HuH-7 (cell line): ENCODE data around the gene ASMTL.
A peak's percentile ranks its signal among the peaks of the same experiment; 100 is the strongest.
"Not testable (repeated sequence)": the region's sequence is repeated elsewhere in the genome, so short reads cannot be mapped to it uniquely, and the experiment has no call there.

Source experiments
- DNase-seq: peaks from one replicate; pipeline ENCODE4 v3.0.0; 2011; ENCODE audit warnings: low spot score

Gene ASMTL, protein sequence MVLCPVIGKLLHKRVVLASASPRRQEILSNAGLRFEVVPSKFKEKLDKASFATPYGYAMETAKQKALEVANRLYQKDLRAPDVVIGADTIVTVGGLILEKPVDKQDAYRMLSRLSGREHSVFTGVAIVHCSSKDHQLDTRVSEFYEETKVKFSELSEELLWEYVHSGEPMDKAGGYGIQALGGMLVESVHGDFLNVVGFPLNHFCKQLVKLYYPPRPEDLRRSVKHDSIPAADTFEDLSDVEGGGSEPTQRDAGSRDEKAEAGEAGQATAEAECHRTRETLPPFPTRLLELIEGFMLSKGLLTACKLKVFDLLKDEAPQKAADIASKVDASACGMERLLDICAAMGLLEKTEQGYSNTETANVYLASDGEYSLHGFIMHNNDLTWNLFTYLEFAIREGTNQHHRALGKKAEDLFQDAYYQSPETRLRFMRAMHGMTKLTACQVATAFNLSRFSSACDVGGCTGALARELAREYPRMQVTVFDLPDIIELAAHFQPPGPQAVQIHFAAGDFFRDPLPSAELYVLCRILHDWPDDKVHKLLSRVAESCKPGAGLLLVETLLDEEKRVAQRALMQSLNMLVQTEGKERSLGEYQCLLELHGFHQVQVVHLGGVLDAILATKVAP

DNA sequence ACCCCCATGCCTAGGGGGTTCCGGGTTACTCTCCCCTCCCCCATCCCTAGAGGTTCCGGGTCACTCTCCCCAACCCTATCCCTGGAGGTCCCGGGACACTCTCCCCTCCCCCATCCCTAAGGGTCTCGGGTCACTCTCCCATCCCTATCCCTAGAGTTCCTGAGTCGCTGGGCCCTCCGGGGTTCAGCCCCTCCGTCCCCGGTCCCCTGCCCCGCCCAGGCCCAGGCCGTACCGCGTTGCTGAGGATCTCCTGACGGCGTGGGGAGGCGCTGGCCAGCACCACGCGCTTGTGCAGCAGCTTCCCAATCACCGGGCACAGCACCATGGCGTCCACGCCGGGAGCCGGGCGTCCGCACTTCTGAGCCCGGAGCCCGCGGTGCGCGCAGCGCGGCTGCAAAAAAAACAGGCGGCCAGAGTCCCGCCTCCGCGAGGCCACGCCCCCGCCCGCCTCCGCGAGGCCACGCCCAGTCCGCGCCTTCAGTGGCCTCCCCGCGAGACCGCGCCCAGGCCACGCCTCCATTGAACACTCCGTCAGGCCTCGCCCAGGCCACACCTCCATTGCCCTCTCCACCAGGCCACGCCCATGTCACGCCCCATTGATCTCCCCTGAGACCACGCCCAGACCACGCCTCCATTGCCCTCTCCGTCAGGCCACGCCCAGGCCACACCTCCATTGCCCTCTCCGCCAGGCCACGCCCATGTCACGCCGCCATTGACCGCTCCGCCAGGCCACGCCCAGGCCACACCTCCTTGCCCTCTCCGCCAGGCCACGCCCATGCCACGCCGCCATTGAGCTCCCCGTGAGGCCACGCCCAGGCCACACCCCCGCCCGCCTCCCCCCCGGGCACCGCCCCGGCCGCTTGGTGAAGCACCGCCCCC is at the start of gene ASMTL:
Gene ASMTL, minus strand, starts transcription at position 394 of the 879 bp plus-strand sequence. Its CDS starts 69 bp downstream, at position 325.
- peak; percentile 75 for DNase-seq

DNA sequence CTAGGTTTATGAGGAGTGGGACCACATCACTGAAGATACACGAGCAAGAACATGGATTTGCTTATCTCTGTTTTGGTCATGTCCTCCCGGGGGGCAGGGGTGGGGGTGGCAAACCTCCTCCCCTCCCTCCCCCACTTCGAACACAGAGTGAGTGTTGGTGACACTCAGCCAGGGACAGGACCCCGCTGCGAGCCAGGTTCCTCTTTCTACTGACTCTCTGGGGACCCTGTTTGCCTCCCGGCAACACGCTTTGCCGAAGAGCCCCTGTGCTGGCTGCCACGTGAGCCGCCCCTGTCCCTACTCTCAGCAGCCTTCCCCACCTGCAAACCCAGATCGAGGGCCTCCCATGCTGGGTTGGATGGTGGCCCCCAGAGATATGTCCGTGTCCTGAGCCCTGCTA is 49.5 kb upstream of the ASMTL start:
- DNase-seq = no peak

DNA sequence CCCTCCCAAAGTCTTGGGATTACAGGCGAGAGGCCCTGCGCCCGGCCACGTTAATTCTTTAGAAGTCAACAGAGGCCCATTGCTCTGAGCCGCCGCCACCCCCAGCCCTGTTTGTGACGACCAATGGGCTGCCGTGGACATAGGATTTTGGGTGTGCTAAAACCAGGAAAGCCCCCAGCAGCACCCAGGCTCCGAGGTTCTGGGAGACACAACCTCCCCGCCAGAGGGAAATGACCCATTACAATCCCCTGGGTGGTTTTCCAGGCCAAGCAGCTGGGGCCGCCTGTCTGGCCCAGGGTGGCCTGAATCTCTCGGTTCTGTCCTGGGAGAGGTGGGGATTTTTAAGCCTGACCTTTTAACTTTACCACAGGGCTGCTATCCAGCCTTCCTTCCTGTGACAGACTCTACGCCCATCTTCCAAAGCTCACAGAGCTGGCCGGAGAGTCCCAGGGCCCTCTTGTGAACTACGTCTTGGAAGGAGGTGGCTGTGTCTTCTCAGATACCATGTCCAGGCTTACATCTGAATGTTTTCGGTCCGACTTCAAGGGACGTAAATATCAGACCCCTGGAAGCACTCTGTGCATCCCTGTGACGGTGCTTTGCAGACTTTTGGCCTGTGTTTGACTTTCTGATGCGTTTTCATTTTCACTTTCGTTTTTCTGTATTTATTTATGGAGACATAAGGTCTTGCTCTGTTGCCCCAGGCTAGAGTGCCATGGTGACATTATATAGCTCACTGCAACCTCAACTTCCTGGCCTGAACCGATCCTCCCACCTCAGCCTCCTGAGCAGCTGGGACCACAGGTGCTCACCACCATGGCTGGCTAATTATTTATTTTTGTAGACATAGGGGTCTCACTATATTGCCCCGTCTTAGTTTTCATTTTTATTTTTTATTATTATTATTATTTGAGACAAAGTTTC is 48.3 kb upstream of the ASMTL start:
- DNase-seq = no peak

DNA sequence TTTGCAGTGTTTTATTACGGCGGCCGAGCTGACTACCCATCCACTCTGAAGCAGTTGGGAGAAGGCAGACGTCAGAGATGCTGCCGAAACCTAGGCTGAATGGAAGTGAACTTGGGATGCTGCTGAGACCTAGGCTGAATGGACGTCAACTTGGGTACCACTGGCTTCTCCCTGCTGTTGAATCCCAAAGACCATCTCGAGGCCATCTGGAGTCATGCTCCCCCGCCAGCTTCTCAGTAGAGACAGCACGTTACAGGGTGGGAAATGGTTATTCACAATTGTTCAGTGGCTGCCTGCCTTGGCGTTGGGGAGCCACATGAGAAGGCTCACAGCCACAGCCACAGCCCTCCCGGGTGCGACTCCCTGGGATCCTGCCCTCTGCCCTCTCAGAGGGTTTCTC is 43.4 kb upstream of the ASMTL start:
- DNase-seq = no peak

DNA sequence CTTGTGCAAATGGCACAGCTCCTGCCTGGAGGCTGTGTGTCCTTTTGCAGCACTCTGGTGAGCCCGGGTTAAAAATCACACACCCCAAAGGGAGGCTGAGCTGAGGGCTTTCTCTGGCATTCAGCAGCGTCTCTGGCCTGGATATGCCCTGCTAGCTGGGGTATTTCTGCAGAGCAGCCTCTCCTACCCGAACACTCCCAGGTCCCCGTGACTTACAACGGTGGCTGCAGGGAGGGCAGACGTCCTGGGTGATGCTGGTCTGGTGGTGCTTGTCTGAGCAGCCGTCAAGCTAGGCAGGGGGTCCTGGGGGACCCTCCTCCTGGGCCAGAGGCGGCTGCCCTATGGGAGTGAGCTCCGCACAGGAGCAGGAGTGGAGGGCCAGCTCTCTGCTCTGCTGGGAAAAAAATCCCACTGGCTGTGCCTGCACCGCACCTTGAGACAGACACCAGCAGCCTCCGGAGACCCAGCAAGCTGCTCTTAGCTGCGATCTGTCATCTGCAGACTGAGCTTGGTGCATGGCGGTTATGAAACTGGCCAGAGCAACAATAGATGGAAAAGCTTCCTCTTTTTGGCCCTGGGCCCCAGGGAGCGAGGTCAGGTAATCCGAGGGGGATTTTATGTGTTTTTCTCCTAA is 41.3 kb upstream of the ASMTL start:
- DNase-seq = no peak

DNA sequence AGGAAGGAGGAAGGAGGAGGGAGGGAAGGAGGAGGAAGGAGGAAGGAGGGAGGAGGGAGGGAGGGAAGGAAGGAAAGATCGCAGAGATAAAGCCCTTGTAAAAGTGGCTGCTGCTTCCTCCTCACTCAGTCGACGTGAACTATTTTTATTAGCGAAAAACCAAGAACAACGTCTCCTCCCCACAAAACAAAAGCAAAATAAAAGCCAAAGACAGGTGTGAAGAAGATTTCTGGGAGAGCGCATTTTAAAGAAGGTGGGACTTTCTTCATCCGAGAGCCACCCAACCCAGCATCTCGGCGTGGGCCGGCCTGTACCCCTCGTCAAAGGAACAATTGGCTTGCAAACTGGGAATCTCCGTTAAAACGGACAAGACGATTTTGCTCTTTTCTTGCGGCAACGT is 40.7 kb upstream of the ASMTL start:
- DNase-seq = no peak

DNA sequence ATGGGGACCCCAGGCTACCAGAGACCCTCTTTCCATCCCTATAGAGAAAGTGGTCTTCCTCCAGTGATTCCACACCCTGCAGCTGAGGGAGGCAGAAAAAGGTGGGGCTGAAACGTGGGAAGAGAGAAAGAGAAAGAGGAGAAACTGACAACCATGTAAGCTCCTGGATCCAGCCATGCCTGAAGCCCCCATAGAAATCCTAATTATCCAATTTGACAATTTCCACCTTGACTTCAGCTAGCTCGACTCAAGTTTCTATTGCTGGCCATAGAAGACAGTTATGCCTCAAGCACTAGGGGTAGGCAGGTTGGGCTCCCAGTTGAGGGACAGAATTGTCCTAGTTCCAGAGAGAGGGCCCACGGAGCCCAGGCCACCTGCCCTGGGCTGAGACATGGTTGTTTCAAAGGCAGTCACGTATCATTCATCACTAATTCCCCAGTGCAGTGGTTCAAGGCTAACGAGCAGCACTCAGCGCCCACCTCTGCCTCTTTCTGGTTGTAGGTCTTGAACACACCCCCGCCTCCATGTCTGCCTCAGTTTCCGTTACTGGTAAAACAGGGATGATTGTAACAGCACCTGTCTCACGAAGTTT is 39.8 kb upstream of the ASMTL start:
- DNase-seq = no peak

DNA sequence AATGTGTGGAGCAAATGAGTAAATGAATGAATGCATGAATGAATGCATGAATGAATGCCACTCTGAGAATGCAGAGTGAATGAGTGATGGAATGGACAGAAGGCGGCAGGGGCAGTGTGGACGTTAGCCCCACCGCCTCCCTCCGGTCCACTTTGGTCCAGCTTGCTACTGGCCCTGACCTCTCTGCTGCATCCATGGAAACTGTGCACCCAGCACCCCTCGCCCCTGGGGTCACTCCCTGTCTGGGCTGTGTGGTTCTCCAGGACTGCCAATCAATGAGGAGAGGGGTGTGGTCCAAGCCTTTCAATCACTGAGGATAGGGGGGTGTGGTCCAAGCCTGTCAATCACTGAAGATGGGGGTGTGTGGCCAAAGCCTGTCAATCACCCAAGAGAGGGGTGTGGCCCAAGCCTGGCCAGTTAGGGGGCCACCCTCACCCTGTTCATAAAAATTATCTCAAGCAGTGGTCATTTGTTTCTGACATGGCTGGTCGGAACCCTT is 39.2 kb upstream of the ASMTL start:
- DNase-seq = no peak

DNA sequence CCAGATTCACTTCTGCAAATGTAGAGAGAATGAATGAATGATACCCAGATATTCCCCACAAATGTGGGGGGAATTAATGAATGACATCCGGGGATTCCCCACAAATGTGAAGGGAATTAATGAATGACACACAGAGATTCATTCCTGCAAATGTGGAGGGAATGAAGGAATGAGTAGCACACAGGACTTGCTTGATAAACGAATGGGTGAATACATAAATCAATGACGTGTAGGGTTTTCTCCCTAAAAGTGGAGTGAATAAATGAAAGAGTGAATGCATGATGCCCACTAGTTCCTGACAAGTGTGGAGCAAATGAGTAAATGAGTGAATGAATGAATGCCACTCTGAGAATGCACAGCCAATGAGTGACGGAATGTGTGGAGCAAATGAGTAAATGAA is 38.5 kb upstream of the ASMTL start:
- not testable (repeated sequence) for DNase-seq

DNA sequence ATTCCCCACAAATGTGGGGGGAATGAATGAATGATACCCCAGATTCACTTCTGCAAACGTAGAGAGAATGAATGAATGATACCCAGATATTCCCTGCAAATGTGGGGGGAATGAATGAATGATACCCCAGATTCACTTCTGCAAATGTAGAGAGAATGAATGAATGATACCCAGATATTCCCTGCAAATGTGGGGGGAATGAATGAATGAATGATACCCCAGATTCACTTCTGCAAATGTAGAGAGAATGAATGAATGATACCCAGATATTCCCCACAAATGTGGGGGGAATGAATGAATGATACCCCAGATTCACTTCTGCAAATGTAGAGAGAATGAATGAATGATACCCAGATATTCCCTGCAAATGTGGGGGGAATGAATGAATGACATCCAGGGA is 38.0 kb upstream of the ASMTL start:
- not testable (repeated sequence) for DNase-seq

DNA sequence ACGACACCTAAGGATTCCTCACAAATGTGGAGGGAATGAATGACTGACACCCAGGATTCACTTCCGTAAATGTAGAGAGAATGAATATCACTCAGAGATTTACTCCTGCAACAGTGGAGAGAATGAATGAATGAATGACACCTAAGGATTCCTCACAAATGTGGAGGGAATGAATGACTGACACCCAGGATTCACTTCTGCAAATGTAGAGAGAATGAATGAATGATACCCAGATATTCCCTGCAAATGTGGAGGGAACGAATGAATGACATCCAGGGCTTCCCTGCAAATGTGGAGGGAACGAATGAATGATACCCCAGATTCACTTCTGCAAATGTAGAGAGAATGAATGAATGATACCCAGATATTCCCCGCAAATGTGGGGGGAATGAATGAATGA is 36.6 kb upstream of the ASMTL start:
- not testable (repeated sequence) for DNase-seq

DNA sequence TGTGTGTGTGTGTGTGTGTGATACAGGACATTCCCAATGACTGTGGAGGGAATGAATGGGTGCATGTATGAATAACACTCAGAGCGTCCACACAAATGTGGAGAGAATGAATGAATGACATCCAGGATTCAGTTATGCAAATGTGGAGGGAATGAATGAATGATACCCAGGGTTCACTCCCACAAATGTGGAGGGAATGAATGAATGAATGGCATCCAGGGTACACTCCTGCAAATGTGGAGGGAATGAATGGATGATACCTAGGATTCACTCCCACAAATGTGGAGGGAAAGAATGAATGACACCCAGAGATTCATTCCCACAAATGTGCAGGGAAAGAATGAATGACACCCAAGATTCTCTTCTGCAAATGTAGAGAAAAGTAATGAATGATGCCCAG is 36.0 kb upstream of the ASMTL start:
- no peak for DNase-seq

DNA sequence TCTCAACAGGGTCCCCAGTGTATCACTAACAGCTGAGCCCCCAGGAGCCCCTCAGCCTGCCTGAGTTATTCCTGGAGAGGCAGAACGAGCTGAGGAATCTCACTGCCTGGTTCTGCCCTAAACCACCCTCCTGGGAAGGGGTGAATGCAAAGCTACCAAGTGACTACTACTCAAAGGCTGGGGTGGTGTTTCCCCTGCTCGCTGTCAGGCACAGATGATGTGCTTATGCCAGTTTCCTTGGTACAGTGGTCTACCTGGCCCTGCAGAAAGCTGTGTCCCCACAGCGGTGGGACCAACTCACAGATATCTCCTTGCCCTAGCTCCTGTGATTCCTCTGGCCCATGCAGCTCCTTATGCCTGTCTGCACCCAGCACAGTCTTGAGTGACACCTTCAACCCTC is 35.4 kb upstream of the ASMTL start:
- no peak for DNase-seq

DNA sequence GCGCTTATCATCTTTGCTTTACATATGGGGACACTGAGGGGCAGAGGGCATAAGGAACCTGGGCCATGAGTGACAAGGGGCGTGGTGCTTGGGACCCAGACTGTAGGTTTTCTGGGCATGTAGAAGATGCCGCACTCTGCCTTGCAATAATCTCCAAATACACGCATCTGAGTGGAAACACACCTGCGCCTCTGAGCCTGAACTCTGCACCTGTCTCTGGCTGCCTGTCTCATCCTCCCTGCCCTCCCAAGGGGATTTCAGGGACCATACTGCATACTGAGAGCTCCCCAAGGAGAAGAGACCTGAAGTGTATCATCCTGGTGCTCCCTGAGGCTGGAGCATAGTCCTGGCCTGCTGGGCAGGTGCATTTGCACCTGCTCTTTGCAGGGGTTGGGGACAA is 34.7 kb upstream of the ASMTL start:
- DNase-seq = no peak

DNA sequence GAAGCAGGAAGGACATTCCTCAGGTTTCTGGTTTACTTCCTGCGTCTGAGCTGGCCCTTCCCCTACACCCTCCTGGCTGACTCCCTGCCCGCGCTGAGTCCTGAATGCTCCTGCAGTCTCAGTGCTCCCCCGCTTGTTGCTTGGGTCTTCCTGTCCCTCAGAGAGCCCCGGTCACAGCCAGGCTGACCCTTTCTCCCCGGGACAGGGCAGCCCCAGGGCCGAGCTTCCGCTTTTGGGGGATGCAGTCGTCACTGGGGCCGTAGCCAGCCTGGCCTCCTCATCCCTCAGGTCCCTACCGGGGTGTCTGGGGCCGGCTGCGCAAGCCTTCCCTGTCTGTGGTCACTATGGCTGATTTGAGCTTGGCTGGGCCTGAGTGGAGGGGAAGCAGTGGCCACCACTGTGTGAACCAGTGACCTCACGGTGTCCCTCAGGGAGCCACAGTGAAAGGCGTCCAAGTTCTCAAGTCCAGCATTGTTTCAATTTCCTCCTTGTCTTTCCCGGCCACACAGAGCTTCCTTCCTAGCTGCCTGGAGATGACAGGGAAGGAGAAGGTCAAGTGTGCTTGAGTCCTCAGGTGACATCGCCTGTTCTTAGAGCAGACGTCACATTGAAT is 34.1 kb upstream of the ASMTL start:
- no peak for DNase-seq

DNA sequence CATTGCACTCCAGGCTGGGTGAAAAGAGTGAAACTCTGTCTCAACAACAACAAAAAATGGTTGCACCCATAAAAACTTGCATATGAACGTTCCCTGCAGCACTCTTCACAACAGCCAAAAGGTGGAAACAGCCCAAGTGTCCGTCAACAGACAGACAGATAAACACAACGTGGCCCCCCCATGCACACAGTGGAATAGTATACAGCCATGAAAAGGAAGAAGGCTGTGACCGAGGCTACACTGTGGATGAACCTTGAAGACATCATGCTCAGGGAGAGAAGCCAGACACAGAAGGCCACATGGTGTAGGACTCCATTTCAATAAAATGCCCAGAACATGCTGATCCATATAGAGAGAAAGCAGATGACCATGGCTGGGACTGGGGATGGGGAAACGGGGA is 33.5 kb upstream of the ASMTL start:
- DNase-seq = no peak

DNA sequence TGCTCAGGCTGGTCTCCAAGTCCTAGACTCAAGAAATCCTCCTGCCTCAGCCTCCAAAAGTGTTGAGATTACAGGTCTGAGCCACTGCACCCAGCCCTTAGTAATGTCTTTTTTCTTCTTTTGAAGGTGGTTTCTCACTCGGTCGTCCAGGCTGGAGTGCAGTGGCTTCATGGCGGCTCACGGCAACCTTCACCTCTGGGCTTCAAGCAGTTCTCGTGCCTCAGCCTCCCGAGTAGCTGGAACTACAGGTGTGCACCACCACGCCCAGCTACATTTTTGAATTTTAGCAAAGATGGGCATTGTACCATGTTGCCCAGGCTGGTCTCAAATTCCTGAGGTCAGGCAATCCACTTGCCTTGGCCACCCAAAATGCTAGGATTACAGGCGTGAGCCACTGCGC is 32.3 kb upstream of the ASMTL start:
- DNase-seq = no peak

DNA sequence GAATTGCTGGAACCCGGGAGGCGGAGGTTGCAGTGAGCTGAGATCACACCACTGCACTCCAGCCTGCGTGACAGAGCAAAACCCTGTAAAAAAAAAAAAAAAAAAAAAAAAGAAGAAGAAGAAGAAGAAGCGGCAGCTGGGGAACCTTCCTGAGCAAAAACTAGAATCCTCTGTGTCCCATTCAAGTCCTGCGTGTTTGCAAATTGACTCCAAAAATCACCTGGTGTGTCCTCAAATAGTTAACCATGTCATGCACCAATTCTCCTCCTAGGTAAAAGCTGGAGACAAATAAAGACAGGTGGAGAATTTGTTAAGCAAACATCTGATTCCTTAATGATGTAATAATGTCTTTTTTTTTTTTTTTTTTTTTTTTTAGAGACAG is 31.9 kb upstream of the ASMTL start:
- DNase-seq = no peak

DNA sequence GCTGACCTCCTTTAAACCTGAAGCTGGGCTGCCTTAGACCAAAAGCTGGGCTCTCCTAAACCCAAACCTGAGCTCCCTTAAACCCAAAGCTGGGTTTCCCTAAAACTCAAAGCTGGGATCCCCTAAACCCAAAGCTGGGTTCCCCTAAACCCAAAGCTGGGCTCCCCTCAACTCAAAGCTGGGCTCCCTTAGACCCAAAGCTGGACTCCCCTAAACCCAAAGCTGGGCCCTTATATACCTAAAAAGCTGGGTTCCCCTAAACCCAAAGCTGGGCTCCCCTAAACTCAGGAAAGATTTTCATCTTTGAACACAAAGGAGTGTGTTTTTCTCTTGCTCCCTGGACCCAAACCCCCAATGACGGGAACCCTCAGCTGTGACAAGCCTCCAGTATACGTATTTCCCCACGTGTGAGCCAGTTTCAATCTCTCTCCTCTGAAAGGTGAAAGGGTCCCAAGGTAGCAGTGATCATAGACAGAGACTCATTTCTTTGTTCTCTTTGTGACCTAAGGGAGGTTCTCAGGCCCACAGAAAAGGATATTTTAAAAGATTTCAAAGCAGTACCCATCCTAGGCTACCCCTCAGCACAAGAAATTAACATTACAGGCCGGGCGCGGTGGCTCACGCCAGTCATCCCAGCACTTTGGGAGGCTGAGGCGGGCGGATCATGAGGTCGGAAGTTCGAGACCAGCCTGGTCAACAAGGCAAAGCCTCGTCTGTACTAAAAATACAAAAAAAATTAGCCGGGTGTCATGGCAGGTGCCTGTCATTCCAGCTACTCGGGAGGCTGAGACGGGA is 31.3 kb upstream of the ASMTL start:
- no peak for DNase-seq
